GM10266 (cell line): ENCODE data around the gene SRMS.

Experiments used
- DNase-seq: peaks from one replicate; pipeline ENCODE4 v3.0.0; 2012; ENCODE audit errors: extremely low spot score
- TF ChIP-seq, protein P1 (sequence below): IDR thresholded peaks from 2 replicates; pipeline ENCODE4 v1.5.1; 2012; ENCODE audit warnings: mild to moderate bottlenecking, low read depth; ENCODE audit not compliant: control insufficient read depth, insufficient read depth; ENCODE audit errors: missing control alignments

Gene SRMS

DNA sequence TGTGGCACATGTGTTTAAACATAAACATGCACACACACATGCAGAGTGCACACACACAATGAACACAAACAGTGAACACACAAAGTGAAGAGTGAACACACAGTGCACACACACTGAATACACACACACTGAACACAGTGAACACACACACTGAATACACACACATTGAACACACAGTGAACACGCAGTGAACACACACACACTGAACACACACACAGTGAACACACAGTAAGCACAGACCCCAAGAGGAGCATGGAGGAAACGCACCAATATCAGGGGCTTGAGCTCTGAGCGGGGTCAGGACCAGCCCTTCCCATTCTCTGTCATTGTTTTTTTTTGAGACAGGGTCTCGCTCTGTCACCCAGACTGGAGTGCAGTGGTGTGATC lies 43.6 kb upstream of the SRMS start:
- TF ChIP-seq, protein P1, sequence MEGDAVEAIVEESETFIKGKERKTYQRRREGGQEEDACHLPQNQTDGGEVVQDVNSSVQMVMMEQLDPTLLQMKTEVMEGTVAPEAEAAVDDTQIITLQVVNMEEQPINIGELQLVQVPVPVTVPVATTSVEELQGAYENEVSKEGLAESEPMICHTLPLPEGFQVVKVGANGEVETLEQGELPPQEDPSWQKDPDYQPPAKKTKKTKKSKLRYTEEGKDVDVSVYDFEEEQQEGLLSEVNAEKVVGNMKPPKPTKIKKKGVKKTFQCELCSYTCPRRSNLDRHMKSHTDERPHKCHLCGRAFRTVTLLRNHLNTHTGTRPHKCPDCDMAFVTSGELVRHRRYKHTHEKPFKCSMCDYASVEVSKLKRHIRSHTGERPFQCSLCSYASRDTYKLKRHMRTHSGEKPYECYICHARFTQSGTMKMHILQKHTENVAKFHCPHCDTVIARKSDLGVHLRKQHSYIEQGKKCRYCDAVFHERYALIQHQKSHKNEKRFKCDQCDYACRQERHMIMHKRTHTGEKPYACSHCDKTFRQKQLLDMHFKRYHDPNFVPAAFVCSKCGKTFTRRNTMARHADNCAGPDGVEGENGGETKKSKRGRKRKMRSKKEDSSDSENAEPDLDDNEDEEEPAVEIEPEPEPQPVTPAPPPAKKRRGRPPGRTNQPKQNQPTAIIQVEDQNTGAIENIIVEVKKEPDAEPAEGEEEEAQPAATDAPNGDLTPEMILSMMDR = no peak
- DNase-seq = no peak

DNA sequence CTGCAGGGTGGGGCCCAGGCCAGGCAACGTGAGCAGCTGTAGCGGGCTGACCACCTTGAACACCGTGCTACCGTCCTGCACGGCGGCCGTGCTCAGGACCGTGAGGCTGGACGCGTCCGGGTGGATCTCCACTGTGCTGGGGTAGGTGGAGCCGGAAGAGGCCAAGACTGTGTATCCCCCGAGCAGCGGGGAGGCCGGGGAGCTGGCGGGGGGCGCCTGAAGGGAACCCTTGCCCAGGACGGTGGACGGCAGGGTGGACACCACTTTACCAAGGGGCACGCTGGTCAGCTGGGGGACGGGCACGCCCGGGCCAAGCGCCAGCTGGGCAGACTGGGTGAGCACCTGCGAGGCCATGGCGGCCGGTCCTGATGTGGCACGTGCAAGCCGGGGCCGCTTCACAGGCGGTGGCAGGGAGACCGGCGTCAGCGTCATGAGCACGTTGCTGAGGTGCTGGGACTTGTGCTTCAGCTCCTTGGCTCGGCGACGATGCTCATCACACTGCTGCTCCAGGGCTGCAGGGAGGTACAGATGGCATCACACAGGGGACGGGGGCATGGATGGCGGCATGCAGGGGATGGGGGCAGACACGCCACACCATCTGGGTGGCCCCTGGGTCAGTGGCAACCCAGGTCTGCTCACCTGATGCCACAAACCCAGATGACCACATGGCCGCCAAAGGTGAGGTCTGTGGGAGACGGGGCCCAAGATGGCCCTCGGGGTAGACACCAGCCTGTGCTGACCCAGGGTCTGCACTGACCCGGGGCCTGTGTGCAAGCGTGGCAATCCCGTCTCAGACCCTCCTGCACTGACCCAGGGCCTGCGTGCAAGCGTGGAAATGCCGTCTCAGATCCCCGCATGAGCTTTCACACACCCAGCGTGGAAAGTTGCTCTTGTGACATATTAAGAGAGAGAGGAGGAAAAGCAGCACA lies 42.9 kb upstream of the SRMS start:
- TF ChIP-seq, protein P1 = no peak
- no peak for DNase-seq

DNA sequence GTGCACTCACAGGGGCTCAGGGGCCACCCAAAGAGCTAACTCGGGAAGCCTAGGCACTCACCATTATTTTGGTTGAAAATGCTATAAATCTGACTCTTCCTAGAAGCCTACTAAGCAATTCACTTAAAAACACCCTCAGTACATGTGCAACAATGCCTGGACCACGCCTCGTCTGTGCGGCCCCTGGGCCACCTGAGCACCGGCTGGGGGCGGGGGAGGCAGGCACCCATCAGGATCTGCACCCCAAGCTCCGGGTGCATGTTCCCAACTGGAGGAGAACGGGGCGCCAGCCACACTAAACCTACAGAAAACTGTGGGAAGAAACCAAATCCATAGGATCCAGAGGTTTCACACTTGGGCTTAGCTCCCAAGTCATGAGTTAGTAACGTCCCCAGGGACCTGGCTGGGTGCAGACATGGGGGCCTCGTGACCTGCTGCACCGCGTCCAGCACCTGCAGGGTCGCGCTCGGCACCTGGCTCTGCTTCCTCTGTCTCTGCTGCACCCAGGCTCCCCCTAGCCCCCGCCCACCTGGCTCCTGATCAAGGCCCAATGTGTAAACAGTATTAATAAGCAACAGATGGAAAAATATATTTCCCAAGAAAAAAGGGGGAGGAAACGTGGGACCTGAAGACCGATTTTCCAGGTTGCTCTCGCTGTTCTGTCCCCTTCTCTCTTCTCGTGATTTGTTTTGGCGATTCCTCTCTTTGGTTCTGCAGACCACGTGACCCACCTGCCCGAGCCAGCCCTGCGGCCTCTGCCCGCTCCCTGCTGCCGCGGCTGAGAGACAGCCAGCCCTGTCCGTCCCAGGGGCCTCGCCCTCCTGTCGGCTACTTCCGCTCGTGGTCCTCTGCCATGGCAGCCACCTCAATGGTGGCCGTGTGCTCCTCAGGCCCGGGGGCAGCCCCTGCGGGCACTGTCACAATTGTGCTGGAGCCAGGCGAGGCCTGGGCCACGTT lies 42.0 kb upstream of the SRMS start:
- TF ChIP-seq, protein P1 = no peak
- no peak for DNase-seq

DNA sequence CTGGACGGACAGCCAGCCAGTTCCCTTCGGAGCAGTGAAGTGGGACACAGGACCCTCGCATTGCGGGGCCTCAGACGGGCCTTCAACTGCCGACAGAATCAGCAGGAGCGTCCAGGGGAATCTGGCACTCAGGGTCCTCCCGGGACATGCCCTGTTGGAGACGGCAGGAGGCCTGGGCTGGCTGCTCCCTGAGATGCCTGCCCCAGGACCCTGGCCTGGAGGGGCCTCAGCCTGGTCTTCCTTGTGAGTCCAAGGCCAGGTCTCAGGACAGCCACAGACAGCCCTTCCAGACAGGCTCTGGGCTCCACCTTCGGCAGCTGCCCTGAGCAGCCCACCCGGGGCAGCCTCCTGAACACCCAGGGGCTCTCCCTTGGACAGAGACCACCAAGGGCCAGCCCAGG lies 41.1 kb upstream of the SRMS start:
- TF ChIP-seq, protein P1 = no peak
- no peak for DNase-seq

DNA sequence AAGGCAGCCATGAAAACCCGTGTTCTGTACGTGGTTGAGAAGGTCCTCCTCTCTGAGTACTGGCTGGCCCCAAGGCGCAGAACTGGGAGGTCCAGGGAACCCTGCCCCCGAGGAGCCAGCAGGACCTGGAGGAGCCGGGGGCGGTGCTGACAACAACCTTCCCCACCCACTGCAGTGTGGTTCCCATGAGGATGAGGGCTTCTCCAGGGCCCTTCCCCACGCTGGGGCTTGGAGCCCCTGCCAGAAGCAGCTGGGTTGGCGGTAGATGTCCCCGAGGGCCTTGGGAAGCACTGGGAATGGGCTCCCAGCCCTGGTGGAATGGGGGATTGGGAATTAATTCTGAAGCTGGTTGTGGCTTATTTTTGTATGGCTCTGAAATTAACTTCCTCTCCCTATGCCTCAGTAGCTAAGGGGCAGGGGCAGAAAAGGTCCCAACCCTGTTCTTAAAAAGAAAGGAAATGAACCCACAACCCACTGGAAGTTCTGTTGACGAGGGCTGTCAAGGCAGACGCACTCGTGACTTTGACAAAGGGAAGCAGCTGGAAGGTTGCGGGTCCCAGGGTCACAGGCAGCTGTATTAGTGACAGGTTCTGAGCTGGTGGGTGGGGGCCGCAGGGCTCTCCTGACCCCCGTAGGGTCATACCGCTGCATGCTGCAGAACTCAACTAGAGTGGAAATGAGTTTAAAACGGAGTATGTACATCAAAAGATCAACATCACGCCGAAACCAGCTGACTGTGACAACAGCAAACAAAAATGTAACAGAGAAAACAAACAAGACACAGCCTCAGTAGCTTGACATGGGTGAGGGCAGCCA lies 40.4 kb upstream of the SRMS start:
- TF ChIP-seq, protein P1 = no peak
- no peak for DNase-seq

DNA sequence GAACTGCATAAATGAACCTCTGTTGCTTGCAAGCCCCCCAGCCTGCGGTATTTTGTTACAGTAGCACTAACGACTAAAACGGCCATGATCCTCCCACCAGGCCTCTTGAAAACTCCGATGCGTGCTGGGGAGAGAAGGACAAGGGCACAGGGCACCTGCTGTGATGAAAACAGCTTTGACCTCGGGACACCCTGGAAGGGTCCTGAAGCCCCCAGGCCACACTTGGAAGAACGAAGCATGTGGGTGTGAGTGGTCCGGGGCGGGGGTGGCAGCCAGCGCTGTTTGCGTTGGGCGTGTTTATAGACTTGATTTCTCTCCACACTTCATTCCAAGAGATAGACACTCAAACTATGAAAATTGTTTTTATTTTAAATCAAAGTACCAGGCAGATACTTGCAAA lies 39.7 kb upstream of the SRMS start:
- TF ChIP-seq, protein P1 = no peak
- no peak for DNase-seq
